OCI-LY3 (cell line): Measurements from ENCODE around the gene FDXR.

Experiments used
- H2AFZ ChIP-seq: fragments of 200-600, 300-600 bp; shearing (Covaris generic); 2 replicates; pipeline ENCODE4 v1.6.0; 2014; ENCODE audit warnings: antibody characterized with exemption, low read depth, low read length
- H3K27ac ChIP-seq: fragments of 200-600, 300-600 bp; sonication (generic); 2 replicates; pipeline ENCODE4 v1.5.1; 2014; ENCODE audit warnings: mild to moderate bottlenecking, low read length, moderate library complexity, mixed read lengths
- H3K27me3 ChIP-seq: fragments of 200-600, 300-600 bp; sonication (generic); 2 replicates; pipeline ENCODE4 v1.6.1; 2014; ENCODE audit warnings: low read depth, low read length, mixed read lengths
- H3K36me3 ChIP-seq: fragments of 200-600, 300-600 bp; sonication (generic); replicated peaks from 2 replicates; pipeline ENCODE3; 2014; ENCODE audit warnings: low read depth, low read length, mixed read lengths
- H3K4me1 ChIP-seq: fragments of 300-600, 200-600 bp; sonication (generic); 2 replicates; pipeline ENCODE4 v1.6.1; 2014; ENCODE audit warnings: low read length, mixed read lengths
- H3K4me2 ChIP-seq: fragments of 200-600, 300-600 bp; sonication (generic); 2 replicates; pipeline ENCODE4 v1.6.1; 2014; ENCODE audit warnings: low read length, mixed read lengths
- H3K4me3 ChIP-seq: fragments of 300-600, 200-600 bp; sonication (generic); 2 replicates; pipeline ENCODE4 v1.5.1; 2014; ENCODE audit warnings: antibody characterized with exemption, mild to moderate bottlenecking, low read length, moderate library complexity
- H3K79me2 ChIP-seq: fragments of 300-600, 200-600 bp; shearing (Covaris generic); 2 replicates; pipeline ENCODE4 v1.6.1; 2014; ENCODE audit warnings: mild to moderate bottlenecking, low read length, mixed read lengths
- H3K9ac ChIP-seq: fragments of 300-600, 200-600 bp; shearing (Covaris generic); 2 replicates; pipeline ENCODE4 v1.6.0; 2014; ENCODE audit warnings: mild to moderate bottlenecking, low read length, moderate library complexity
- H3K9me3 ChIP-seq: fragments of 200-600, 300-600 bp; shearing (Covaris generic); 2 replicates; pipeline ENCODE4 v1.6.1; 2014; ENCODE audit warnings: low read length, mixed read lengths; ENCODE audit not compliant: insufficient read depth
- H4K20me1 ChIP-seq: fragments of 200-600, 300-600 bp; sonication (generic); 2 replicates; pipeline ENCODE4 v1.6.1; 2016; ENCODE audit warnings: low read length, mixed read lengths; ENCODE audit not compliant: insufficient read depth
- CTCF ChIP-seq: fragments of 200-600, 300-600 bp; sonication (generic); IDR thresholded peaks from 2 replicates; pipeline ENCODE4 v1.5.1; 2014; ENCODE audit warnings: antibody characterized with exemption, low read length, low read depth
- EZH2phosphoT487 ChIP-seq: fragments of 200-600 bp; shearing (Covaris generic); IDR thresholded peaks from 2 replicates; pipeline ENCODE4 v1.6.1; 2018; ENCODE audit warnings: antibody characterized with exemption, mixed run types, low read depth

FDXR gene

GRCh38 chr17:74890554-74890953 is 17.8 kb upstream of the FDXR start:
- Histone ChIP-seq H3K4me1 (no peaks in the 10 kb centered on the region), H3K79me2 (no peaks in the 10 kb centered on the region), H3K9ac (no peak overlapping the region), H3K4me2 (no peak overlapping the region), H4K20me1 (no peaks in the 10 kb centered on the region), H3K9me3 (no peaks in the 10 kb centered on the region), H3K27ac (no peak overlapping the region), H2AFZ (no peak overlapping the region), H3K4me3 (no peak overlapping the region), H3K27me3 (no peaks in the 10 kb centered on the region), H3K36me3 (no peaks in the 10 kb centered on the region)
- TF ChIP-seq EZH2phosphoT487 (no peak), CTCF (no peak)

DNA sequence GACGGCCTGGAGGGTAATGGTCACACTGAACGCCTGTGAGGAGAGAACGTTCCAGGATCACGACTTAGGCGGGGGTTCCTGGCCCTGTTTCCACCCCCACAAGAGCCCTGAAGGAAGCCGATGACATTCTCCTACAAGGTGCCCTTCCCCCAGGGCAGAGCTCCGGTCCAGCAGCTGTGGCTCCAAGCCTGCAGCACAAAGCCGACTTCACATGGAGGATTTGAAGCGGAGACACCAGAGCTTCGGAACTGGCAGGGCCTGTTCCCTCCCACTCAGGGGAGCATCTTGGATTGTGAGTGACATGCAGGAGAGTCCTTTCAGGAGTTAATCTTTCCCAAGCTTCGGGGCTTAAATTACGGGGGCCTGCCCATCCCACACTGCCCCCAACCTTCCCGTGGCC is 15.7 kb upstream of the FDXR start:
- H3K36me3 ChIP-seq, result no peaks in the 10 kb centered on the region
- H3K4me2 ChIP-seq, result no peak overlapping the region
- no peak overlapping the region for H3K27ac ChIP-seq
- H4K20me1 ChIP-seq, result no peaks in the 10 kb centered on the region
- H3K9ac ChIP-seq, result no peak overlapping the region
- TF ChIP-seq CTCF, result no peak
- no peak overlapping the region for H2AFZ ChIP-seq
- H3K9me3 ChIP-seq, result no peaks in the 10 kb centered on the region
- no peak overlapping the region for H3K4me3 ChIP-seq
- no peaks in the 10 kb centered on the region for H3K4me1 ChIP-seq
- no peaks in the 10 kb centered on the region for H3K79me2 ChIP-seq
- H3K27me3 ChIP-seq, result no peaks in the 10 kb centered on the region

DNA sequence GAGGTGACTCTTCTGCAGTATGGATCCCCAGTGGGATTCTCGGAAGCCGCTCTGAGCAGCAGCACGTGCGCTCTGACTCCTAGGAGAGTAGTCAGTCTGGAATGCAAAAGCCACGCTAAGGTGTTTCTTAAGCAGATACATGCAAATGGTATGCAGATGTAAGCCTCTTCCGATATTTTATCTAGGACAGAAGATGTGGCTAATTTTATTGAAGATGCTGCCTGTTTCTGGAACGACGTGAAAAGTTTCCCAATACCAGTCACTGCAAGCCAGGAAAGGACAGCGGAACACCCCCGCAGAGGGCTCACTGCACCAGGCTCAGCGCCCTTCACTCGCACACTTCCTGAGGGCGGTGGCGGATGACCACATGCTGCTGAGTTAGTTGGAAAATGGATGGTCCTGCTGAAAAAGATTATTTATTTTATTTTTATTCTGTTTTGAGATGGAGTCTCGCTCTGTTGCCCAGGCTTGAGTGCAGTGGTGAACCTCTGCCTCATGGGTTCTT is 10.5 kb upstream of the FDXR start:
- H3K9me3 ChIP-seq, result no peaks in the 10 kb centered on the region
- H3K4me2 ChIP-seq, result no peak overlapping the region
- H3K4me3 ChIP-seq, result no peak overlapping the region
- H3K27me3 ChIP-seq, result no peaks in the 10 kb centered on the region
- H3K9ac ChIP-seq, result no peak overlapping the region
- no peaks in the 10 kb centered on the region for H4K20me1 ChIP-seq
- H3K79me2 ChIP-seq, result no peaks in the 10 kb centered on the region
- no peak overlapping the region for H2AFZ ChIP-seq
- no peaks in the 10 kb centered on the region for H3K36me3 ChIP-seq
- TF ChIP-seq CTCF (no peak), EZH2phosphoT487 (no peak)
- H3K4me1 ChIP-seq, result no peaks in the 10 kb centered on the region
- no peak overlapping the region for H3K27ac ChIP-seq

DNA sequence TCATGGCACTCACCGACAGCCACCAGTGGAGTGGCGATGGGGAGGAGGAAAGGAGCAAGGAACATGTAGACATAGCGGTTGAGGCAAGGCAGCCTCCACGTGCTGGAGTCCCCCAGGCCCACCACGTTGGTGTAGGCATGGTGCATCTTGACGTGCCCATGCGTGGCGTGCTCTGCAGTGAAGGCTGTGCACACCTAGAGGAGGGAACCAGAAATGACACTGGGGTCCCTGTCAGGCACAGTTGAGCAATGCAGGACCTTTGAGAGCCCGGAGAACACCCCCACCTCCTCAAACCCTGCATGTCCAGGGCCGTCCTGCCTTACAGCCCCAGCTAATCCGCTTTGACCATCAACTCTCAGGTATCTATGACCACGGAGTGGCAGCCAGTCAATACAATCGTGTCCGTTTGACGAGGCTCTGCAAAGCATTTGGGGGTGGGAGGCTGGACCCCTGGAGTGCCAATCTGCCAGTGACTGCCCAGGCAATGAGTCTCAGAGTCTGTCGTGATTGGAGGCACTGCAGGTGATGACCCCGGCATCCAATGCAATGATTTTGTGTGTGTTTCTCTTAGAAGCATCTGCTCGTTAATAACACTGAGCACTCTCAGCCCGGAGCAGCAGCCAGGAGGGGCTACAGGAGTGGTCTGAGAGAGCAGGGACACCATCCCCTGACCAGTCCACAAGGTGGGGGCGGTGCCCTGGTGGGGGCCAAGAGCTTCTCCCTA is 9.9 kb upstream of the FDXR start:
- no peak for TF ChIP-seq EZH2phosphoT487
- TF ChIP-seq CTCF, result no peak
- H3K27ac ChIP-seq, result no peak overlapping the region
- no peak overlapping the region for H3K4me2 ChIP-seq
- no peaks in the 10 kb centered on the region for H3K79me2 ChIP-seq
- no peaks in the 10 kb centered on the region for H3K9me3 ChIP-seq
- H3K27me3 ChIP-seq, result no peaks in the 10 kb centered on the region
- no peaks in the 10 kb centered on the region for H4K20me1 ChIP-seq
- no peak overlapping the region for H3K4me3 ChIP-seq
- H3K36me3 ChIP-seq, result no peaks in the 10 kb centered on the region
- no peak overlapping the region for H3K9ac ChIP-seq
- H2AFZ ChIP-seq, result no peak overlapping the region
- H3K4me1 ChIP-seq, result no peaks in the 10 kb centered on the region
